ENCODE results near the gene GCN1.

GRCh38 chr12:120216742-120217605 is 22.5 kb upstream of the GCN1 start:
- TF ChIP-seq, protein P1, sequence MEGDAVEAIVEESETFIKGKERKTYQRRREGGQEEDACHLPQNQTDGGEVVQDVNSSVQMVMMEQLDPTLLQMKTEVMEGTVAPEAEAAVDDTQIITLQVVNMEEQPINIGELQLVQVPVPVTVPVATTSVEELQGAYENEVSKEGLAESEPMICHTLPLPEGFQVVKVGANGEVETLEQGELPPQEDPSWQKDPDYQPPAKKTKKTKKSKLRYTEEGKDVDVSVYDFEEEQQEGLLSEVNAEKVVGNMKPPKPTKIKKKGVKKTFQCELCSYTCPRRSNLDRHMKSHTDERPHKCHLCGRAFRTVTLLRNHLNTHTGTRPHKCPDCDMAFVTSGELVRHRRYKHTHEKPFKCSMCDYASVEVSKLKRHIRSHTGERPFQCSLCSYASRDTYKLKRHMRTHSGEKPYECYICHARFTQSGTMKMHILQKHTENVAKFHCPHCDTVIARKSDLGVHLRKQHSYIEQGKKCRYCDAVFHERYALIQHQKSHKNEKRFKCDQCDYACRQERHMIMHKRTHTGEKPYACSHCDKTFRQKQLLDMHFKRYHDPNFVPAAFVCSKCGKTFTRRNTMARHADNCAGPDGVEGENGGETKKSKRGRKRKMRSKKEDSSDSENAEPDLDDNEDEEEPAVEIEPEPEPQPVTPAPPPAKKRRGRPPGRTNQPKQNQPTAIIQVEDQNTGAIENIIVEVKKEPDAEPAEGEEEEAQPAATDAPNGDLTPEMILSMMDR (IDR thresholded peaks at IDR 0.05) = no peak
- TF ChIP-seq POLR2A (IDR thresholded peaks at IDR 0.05) = no peak
